Brain microvascular endothelial cell (primary cell): ENCODE results near the gene HYAL3.

Experiments used
- DNase-seq: peaks from one replicate; pipeline ENCODE4 v3.0.0-alpha.2; 2020
- H3K27ac ChIP-seq: fragments of 250-450 bp; sonication (Bioruptor Pico); 2 replicates; pipeline ENCODE4 v1.5.1; 2020; ENCODE audit warnings: mild to moderate bottlenecking, moderate library complexity
- H3K27me3 ChIP-seq: fragments of 250-450 bp; sonication (Bioruptor Pico); replicated peaks from 2 replicates; pipeline ENCODE4 v1.5.1; 2020; ENCODE audit warnings: mild to moderate bottlenecking
- H3K36me3 ChIP-seq: fragments of 250-450 bp; sonication (Bioruptor Pico); replicated peaks from 2 replicates; pipeline ENCODE4 v1.5.1; 2020; ENCODE audit warnings: mild to moderate bottlenecking
- H3K4me3 ChIP-seq: 2 replicates; pipeline ENCODE4 v1.5.1; 2011; ENCODE audit warnings: low read depth, mild to moderate bottlenecking, control low read depth, low read length, moderate library complexity
- CTCF ChIP-seq: IDR thresholded peaks from 2 replicates; pipeline ENCODE4 v1.5.1; 2011; ENCODE audit warnings: low read depth, mild to moderate bottlenecking, moderate library complexity, low read length, control low read depth, inconsistent platforms; ENCODE audit errors: missing control alignments
- in situ Hi-C: cut with HindIII; loops from 2 replicates; pipeline ENCODE4 v1.10.0; 2017; ENCODE audit warnings: low sequenced_read_pairs, low pct_ligation_motif_present

Gene HYAL3

GRCh38 chr3:50298836-50299637 lies at the start of gene HYAL3, which contains the start of gene NAA80:
Gene HYAL3 (minus strand): TSS chr3:50299405. CDS start chr3:50295602, 3,803 bp downstream.
Gene NAA80 (minus strand): TSS chr3:50299405. CDS start chr3:50297463, 1,942 bp downstream.
- TF ChIP-seq CTCF = peak; percentile 46
- peak within 1 kb of the TSS; percentile 78 for H3K27ac ChIP-seq
- no peaks in the 10 kb centered on the region for H3K36me3 ChIP-seq
- in situ Hi-C loops = no loop called here
- peak within 1 kb of the TSS; percentile 94 for H3K4me3 ChIP-seq
- no peaks in the 10 kb centered on the region for H3K27me3 ChIP-seq
- peak; percentile 99 for DNase-seq

- peak; percentile 49 for DNase-seq
- TF ChIP-seq CTCF = peak; percentile 74
- H3K36me3 ChIP-seq = peaks cover 2% of the 10 kb centered on the region
- H3K27me3 ChIP-seq = no peaks in the 10 kb centered on the region
- no peak overlapping the region for H3K27ac ChIP-seq
- in situ Hi-C loops = no loop called here
- H3K4me3 ChIP-seq = no peak overlapping the region
Measured at GRCh38 chr3:50347187-50347813, 48.1 kb upstream of the HYAL3 start.

GRCh38 chr3:50345586-50346234 lies 46.5 kb upstream of the HYAL3 start, which contains the start of gene ZMYND10:
Gene ZMYND10 (minus strand): TSS chr3:50345732. CDS start chr3:50345579, 153 bp downstream.
- in situ Hi-C loops = no loop called here
- Histone ChIP-seq H3K27me3 (no peaks in the 10 kb centered on the region), H3K36me3 (peaks cover 2% of the 10 kb centered on the region), H3K4me3 (peak within 1 kb of the TSS; percentile 53), H3K27ac (no peak within 1 kb of the TSS)
- no peak for TF ChIP-seq CTCF
- no peak for DNase-seq

GRCh38 chr3:50345008-50345407 lies 45.8 kb upstream of the HYAL3 start:
- Histone ChIP-seq H3K4me3 (no peak overlapping the region), H3K27ac (no peak overlapping the region), H3K36me3 (peaks cover 2% of the 10 kb centered on the region), H3K27me3 (no peaks in the 10 kb centered on the region)
- TF ChIP-seq CTCF = no peak
- in situ Hi-C loops = no loop called here
- no peak for DNase-seq

GRCh38 chr3:50342813-50343633 lies 43.8 kb upstream of the HYAL3 start:
- H3K4me3 ChIP-seq = no peak overlapping the region
- H3K36me3 ChIP-seq = peaks cover 2% of the 10 kb centered on the region
- DNase-seq = no peak
- peak; percentile 34 for TF ChIP-seq CTCF
- in situ Hi-C loops = no loop called here
- H3K27ac ChIP-seq = no peak overlapping the region
- no peaks in the 10 kb centered on the region for H3K27me3 ChIP-seq
